Measurements from ENCODE around the gene ZNF385D.

ZNF385D gene

GRCh38 chr3:21750080-21750696, 822 bp downstream of the ZNF385D start:
- H3K4me3 ChIP-seq (ENCODE audit: low read depth, low read length) = peak overlapping the region; percentile 82
- no peaks in the 10 kb centered on the region for H3K9me3 ChIP-seq (ENCODE audit: control insufficient read depth, insufficient read depth, low read depth, low read length)
- H3K27ac ChIP-seq (ENCODE audit: low read depth, low read length) = no peak overlapping the region
- H3K27me3 ChIP-seq (ENCODE audit: control insufficient read depth, insufficient read depth, low read length) = peaks cover 28% of the 10 kb centered on the region
- peaks cover 10% of the 10 kb centered on the region; the same call in 1 of the 2 replicates for H3K4me1 ChIP-seq (ENCODE audit: control insufficient read depth, insufficient read depth, low read length)
- no peaks in the 10 kb centered on the region for H3K36me3 ChIP-seq (ENCODE audit: control insufficient read depth, insufficient read depth, low read length)
- H3K9ac ChIP-seq (ENCODE audit: low read length) = peak overlapping the region; percentile 73

DNA sequence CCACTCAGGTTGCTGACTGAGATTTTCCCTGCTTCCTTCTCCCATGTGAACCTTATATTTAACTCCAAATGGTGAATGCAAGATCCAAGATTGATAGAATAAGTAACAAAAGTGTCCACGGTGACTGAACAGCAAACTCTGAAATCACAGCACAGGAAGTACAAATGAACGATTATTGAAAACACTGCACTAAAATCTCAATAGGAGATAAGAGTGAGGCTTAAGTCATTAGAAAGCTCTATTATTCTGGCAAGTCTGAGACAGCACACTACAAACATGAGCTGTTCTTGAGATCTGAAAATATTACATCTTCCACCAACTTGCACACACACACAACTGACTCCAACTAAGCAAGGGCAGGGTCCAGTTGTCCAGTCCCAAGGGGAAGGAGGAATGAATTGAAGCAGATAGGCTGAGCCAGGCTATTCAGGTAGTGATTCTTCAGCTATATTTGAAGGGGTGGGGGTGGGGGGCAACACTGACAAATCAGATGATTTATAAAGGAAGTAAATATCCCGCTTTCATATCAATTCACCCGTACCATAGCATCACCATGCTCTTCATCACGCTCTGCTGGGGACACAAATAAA, 2.9 kb downstream of the ZNF385D start:
- Histone ChIP-seq H3K27me3 (ENCODE audit: control insufficient read depth, insufficient read depth, low read length) (peaks cover 28% of the 10 kb centered on the region), H3K27ac (ENCODE audit: low read depth, low read length) (no peak overlapping the region)

DNA sequence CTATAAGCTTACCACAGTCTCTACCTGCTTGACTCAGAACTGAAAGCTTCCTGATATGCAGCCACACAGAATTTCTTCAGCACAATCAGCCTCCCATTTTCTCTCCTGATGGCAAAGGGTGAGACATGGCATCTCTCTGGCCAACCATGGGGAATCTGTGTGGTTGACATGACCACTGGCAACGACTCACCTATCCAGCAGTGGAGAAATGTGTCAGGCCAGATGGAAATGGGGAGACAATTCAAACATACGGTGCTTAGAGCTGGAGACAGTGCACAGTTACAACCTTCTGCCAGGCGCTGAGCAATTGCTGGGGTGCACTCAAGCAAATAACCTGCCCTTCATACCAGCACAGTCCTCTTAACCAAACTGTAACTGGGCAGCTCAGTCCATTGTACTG, 3.6 kb downstream of the ZNF385D start:
- Histone ChIP-seq H3K27ac (ENCODE audit: low read depth, low read length) (no peak overlapping the region), H3K4me1 (ENCODE audit: control insufficient read depth, insufficient read depth, low read length) (peaks cover 10% of the 10 kb centered on the region; the same call in 1 of the 2 replicates), H3K4me3 (ENCODE audit: low read depth, low read length) (no peak overlapping the region), H3K27me3 (ENCODE audit: control insufficient read depth, insufficient read depth, low read length) (peaks cover 28% of the 10 kb centered on the region), H3K9ac (ENCODE audit: low read length) (no peak overlapping the region), H3K9me3 (ENCODE audit: control insufficient read depth, insufficient read depth, low read depth, low read length) (0 out of 2 replicates have a peak, but pooled peaks cover 5% of the 10 kb centered on the region), H3K36me3 (ENCODE audit: control insufficient read depth, insufficient read depth, low read length) (no peaks in the 10 kb centered on the region)

More for the DNA sequence above, 2.9 kb downstream of the ZNF385D start:
- no peak overlapping the region for H3K4me3 ChIP-seq (ENCODE audit: low read depth, low read length)
- no peak overlapping the region for H3K9ac ChIP-seq (ENCODE audit: low read length)
- H3K9me3 ChIP-seq (ENCODE audit: control insufficient read depth, insufficient read depth, low read depth, low read length) = 0 out of 2 replicates have a peak, but pooled peaks cover 4% of the 10 kb centered on the region
- no peaks in the 10 kb centered on the region for H3K36me3 ChIP-seq (ENCODE audit: control insufficient read depth, insufficient read depth, low read length)
- H3K4me1 ChIP-seq (ENCODE audit: control insufficient read depth, insufficient read depth, low read length) = peaks cover 10% of the 10 kb centered on the region; the same call in 1 of the 2 replicates

DNA sequence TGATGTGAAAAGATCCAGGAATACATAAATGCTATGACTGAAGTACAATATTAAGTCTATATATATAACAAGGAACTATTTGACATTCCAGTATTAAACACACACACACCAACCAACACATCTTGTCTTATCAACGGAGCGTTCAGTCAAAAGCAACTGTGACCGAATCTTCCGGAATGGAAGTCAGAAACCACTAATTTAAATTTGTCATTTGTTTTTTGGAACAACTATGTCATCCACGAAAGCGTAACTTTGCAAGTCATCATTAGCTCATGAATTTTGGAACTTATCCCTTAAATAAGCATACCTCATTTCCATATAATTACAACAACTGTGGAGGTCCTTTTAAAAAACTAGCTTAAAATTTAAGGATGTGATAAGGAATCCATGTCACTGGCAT, 5.0 kb downstream of the ZNF385D start:
- H3K4me1 ChIP-seq (ENCODE audit: control insufficient read depth, insufficient read depth, low read length) = peaks cover 10% of the 10 kb centered on the region; the same call in 1 of the 2 replicates
- no peak overlapping the region for H3K27ac ChIP-seq (ENCODE audit: low read depth, low read length)
- peaks cover 23% of the 10 kb centered on the region for H3K27me3 ChIP-seq (ENCODE audit: control insufficient read depth, insufficient read depth, low read length)
- no peak overlapping the region for H3K4me3 ChIP-seq (ENCODE audit: low read depth, low read length)
- no peaks in the 10 kb centered on the region for H3K36me3 ChIP-seq (ENCODE audit: control insufficient read depth, insufficient read depth, low read length)
- 0 out of 2 replicates have a peak, but pooled peaks cover 5% of the 10 kb centered on the region for H3K9me3 ChIP-seq (ENCODE audit: control insufficient read depth, insufficient read depth, low read depth, low read length)
- H3K9ac ChIP-seq (ENCODE audit: low read length) = no peak overlapping the region

DNA sequence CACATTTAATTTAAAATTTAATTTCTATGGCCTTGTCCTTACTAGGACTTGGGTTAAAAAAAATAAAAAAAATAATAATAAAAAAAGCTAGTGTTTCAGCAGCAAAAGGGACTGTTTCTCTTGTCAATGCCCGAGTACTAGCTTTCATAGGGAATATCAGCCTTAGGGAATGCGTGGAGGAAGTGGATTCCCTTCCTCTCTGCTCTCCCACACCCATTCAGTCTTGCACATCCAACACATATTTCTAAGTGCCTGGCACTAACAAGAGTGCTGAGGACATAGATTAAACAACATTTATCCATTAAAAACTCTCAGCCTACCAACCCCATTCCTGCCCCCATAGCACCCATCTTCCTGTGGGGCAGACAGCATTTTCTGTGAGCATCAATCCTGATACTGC, 6.2 kb downstream of the ZNF385D start:
- H3K27me3 ChIP-seq (ENCODE audit: control insufficient read depth, insufficient read depth, low read length) = peaks cover 12% of the 10 kb centered on the region
- H3K9me3 ChIP-seq (ENCODE audit: control insufficient read depth, insufficient read depth, low read depth, low read length) = 0 out of 2 replicates have a peak, but pooled peaks cover 5% of the 10 kb centered on the region
- H3K27ac ChIP-seq (ENCODE audit: low read depth, low read length) = no peak overlapping the region
- H3K36me3 ChIP-seq (ENCODE audit: control insufficient read depth, insufficient read depth, low read length) = no peaks in the 10 kb centered on the region
- no peak overlapping the region for H3K9ac ChIP-seq (ENCODE audit: low read length)
- no peak overlapping the region for H3K4me3 ChIP-seq (ENCODE audit: low read depth, low read length)
- peaks cover under 1% of the 10 kb centered on the region; the same call in 1 of the 2 replicates for H3K4me1 ChIP-seq (ENCODE audit: control insufficient read depth, insufficient read depth, low read length)

DNA sequence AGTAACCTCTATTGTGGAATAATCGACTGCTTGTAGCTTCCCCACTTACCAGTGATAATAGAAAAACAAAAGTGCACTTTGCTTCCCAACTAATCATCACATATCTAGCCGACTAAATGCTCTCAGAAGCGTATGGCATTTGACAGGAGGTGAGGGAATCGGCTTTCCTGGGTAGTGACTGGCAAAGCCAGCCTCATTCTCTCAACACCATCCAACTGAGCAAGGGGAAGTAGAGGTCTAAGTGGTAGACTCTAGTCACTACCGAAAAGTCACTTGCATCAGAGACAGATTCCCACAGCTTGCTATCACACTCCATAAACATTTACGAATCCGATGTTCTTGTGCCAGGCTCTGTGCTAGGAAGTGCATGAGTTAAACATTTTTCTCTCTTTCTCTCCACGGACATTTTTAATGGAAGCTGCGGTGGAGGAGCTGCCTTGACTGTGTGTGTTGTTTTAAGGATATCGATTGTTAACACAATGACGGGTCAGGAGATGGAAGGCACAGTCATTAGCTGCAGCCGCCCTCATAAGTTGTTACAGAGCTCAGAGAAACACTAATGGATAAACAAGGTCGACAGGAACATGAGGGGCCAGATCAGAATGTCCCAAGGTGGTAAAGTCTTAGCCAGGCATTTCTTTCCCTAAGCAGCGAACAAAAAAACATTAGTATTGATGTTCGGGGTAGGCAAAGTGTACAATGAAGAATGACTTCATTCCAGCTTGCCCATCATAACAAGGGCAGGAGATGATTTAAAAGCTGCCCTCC, 11.9 kb downstream of the ZNF385D start:
- Histone ChIP-seq H3K9me3 (ENCODE audit: control insufficient read depth, insufficient read depth, low read depth, low read length) (0 out of 2 replicates have a peak, but pooled peaks cover 5% of the 10 kb centered on the region), H3K9ac (ENCODE audit: low read length) (no peak overlapping the region), H3K27me3 (ENCODE audit: control insufficient read depth, insufficient read depth, low read length) (no peaks in the 10 kb centered on the region), H3K27ac (ENCODE audit: low read depth, low read length) (no peak overlapping the region), H3K4me3 (ENCODE audit: low read depth, low read length) (no peak overlapping the region), H3K4me1 (ENCODE audit: control insufficient read depth, insufficient read depth, low read length) (0 out of 2 replicates have a peak, but pooled peaks cover 4% of the 10 kb centered on the region), H3K36me3 (ENCODE audit: control insufficient read depth, insufficient read depth, low read length) (no peaks in the 10 kb centered on the region)

DNA sequence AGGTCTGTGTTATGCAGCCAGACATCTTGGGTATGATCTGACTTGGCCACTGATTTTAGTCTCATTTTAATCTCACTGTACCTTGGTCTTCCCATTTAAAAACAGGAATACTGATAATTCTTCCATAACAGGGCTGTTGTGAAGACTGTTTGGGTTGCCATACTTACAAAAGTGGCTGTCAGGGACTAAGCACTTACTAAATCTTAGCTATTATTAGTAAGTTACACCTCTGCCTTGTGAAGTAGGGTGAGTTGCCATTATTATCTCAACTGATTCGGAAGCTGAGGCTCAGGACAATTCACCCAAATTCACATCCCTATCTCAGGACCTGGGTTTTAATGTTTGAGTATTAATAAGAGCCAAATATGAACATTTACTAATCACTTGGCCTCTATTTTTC, 12.7 kb downstream of the ZNF385D start:
- Histone ChIP-seq H3K36me3 (ENCODE audit: control insufficient read depth, insufficient read depth, low read length) (no peaks in the 10 kb centered on the region), H3K4me1 (ENCODE audit: control insufficient read depth, insufficient read depth, low read length) (0 out of 2 replicates have a peak, but pooled peaks cover 4% of the 10 kb centered on the region), H3K9me3 (ENCODE audit: control insufficient read depth, insufficient read depth, low read depth, low read length) (0 out of 2 replicates have a peak, but pooled peaks cover 3% of the 10 kb centered on the region), H3K4me3 (ENCODE audit: low read depth, low read length) (no peak overlapping the region), H3K27ac (ENCODE audit: low read depth, low read length) (no peak overlapping the region), H3K27me3 (ENCODE audit: control insufficient read depth, insufficient read depth, low read length) (no peaks in the 10 kb centered on the region), H3K9ac (ENCODE audit: low read length) (no peak overlapping the region)

DNA sequence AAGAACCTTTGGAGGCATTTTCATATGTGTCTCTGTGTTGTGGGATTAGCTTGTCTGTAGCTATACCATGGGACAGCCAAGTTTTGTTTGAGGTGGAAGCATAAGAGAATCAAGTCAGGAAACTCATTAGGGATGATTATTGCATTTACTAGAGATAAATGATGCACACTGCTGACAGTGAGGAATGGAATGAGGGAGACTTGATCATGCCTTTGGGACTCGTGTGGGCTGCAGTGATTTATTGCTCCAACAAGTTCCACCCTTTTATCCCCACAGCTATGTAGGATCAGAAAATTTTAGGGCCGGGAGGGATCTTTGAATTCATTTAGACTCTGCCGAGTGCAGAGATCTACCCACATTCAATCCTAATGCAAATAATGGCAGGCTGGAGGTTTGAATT, 16.3 kb downstream of the ZNF385D start:
- Histone ChIP-seq H3K4me3 (ENCODE audit: low read depth, low read length) (no peak overlapping the region), H3K36me3 (ENCODE audit: control insufficient read depth, insufficient read depth, low read length) (no peaks in the 10 kb centered on the region), H3K9ac (ENCODE audit: low read length) (no peak overlapping the region), H3K4me1 (ENCODE audit: control insufficient read depth, insufficient read depth, low read length) (0 out of 2 replicates have a peak, but pooled peaks cover 4% of the 10 kb centered on the region), H3K27ac (ENCODE audit: low read depth, low read length) (no peak overlapping the region), H3K9me3 (ENCODE audit: control insufficient read depth, insufficient read depth, low read depth, low read length) (no peaks in the 10 kb centered on the region), H3K27me3 (ENCODE audit: control insufficient read depth, insufficient read depth, low read length) (no peaks in the 10 kb centered on the region)

- Histone ChIP-seq H3K9me3 (ENCODE audit: control insufficient read depth, insufficient read depth, low read depth, low read length) (no peaks in the 10 kb centered on the region), H3K9ac (ENCODE audit: low read length) (no peak overlapping the region), H3K4me3 (ENCODE audit: low read depth, low read length) (no peak overlapping the region), H3K27ac (ENCODE audit: low read depth, low read length) (no peak overlapping the region), H3K4me1 (ENCODE audit: control insufficient read depth, insufficient read depth, low read length) (no peaks in the 10 kb centered on the region), H3K36me3 (ENCODE audit: control insufficient read depth, insufficient read depth, low read length) (no peaks in the 10 kb centered on the region), H3K27me3 (ENCODE audit: control insufficient read depth, insufficient read depth, low read length) (no peaks in the 10 kb centered on the region)
Observed at GRCh38 chr3:21729888-21730459, 21.0 kb downstream of the ZNF385D start.

GRCh38 chr3:21729331-21729730, 21.7 kb downstream of the ZNF385D start:
- Histone ChIP-seq H3K4me1 (ENCODE audit: control insufficient read depth, insufficient read depth, low read length) (no peaks in the 10 kb centered on the region), H3K27ac (ENCODE audit: low read depth, low read length) (no peak overlapping the region), H3K9ac (ENCODE audit: low read length) (peak overlapping the region; percentile 29), H3K9me3 (ENCODE audit: control insufficient read depth, insufficient read depth, low read depth, low read length) (no peaks in the 10 kb centered on the region), H3K4me3 (ENCODE audit: low read depth, low read length) (no peak overlapping the region), H3K36me3 (ENCODE audit: control insufficient read depth, insufficient read depth, low read length) (no peaks in the 10 kb centered on the region), H3K27me3 (ENCODE audit: control insufficient read depth, insufficient read depth, low read length) (no peaks in the 10 kb centered on the region)

Data from HUES6 (cell line).